Gastroesophageal sphincter (tissue), 3 donors: ENCODE data around the gene SYT11.

Experiments used
- CTCF ChIP-seq, 4 experiments: fragments of 200-600 bp in 2 of 4; fragments of 450-650 bp in 2 of 4; sonication (generic) in 1 of 4; IDR thresholded peaks; one replicate each; pipeline ENCODE4 v1.5.1; 2017 to 2019; ENCODE audit warnings: antibody characterized with exemption in 4 of 4, mild to moderate bottlenecking in 2 of 4, moderate library complexity in 2 of 4
- POLR2A ChIP-seq, 2 donors: fragments of 450-650 bp; IDR thresholded peaks; one replicate each; pipeline ENCODE4 v1.6.1; 2017; ENCODE audit warnings: antibody characterized with exemption in 2 of 2, mild to moderate bottlenecking in 2 of 2, moderate library complexity in 1 of 2

- no peak for TF ChIP-seq CTCF (IDR thresholded peaks at IDR 0.05)
- no peak for TF ChIP-seq POLR2A (IDR thresholded peaks at IDR 0.05)
Observed at GRCh38 chr1:155872527-155872926, 13.2 kb downstream of the SYT11 start.
